Stomach (tissue), 4 donors: ENCODE results near the gene PRDM16.

Experiments
- CTCF ChIP-seq, 7 experiments: fragments of 450-650 bp in 4 of 7; fragments of 200-600 bp in 3 of 7; sonication (generic) in 3 of 7; IDR thresholded peaks; one replicate each; pipeline ENCODE4 v1.5.1; 2016 to 2019; ENCODE audit warnings: antibody characterized with exemption in 7 of 7, control low read depth in 2 of 7, mild to moderate bottlenecking in 1 of 7
- EP300 ChIP-seq: sonication (generic); formaldehyde crosslinking; IDR thresholded peaks from one replicate; pipeline ENCODE4 v1.6.1; 2017; ENCODE audit warnings: antibody characterized with exemption
- POLR2A ChIP-seq, 4 donors: fragments of 450-650 bp; IDR thresholded peaks; one replicate each; pipeline ENCODE4 v1.6.1; 2016; ENCODE audit warnings: antibody characterized with exemption in 4 of 4, control low read depth in 2 of 4, mild to moderate bottlenecking in 1 of 4, moderate library complexity in 1 of 4
- POLR2AphosphoS5 ChIP-seq, 3 donors: sonication (generic); formaldehyde crosslinking; IDR thresholded peaks; one replicate each; pipeline ENCODE4 v1.6.1; 2016; ENCODE audit warnings: antibody characterized with exemption in 3 of 3

GRCh38 chr1:3335754-3336640, 267.0 kb downstream of the PRDM16 start:
- TF ChIP-seq POLR2AphosphoS5 (IDR thresholded peaks at IDR 0.05): no peak
- TF ChIP-seq EP300: no peak
- no peak for TF ChIP-seq CTCF (IDR thresholded peaks at IDR 0.05)
- no peak for TF ChIP-seq POLR2A (IDR thresholded peaks at IDR 0.05)
